LNCaP clone FGC (cell line): ENCODE measurements around the gene PRX.
"Not testable (repeated sequence)": the region's sequence is repeated elsewhere in the genome, so short reads cannot be mapped to it uniquely, and the experiment has no call there.

Experiments used
- DNase-seq: peaks from one replicate; pipeline ENCODE4 v3.0.0-alpha.2; 2011; ENCODE audit warnings: low read depth
- H3K4me3 ChIP-seq: 2 replicates; pipeline ENCODE4 v1.5.1; 2011; ENCODE audit warnings: mild to moderate bottlenecking, low read depth, low read length, control low read depth
- CTCF ChIP-seq: IDR thresholded peaks from 2 replicates; pipeline ENCODE4 v1.5.1; 2012; ENCODE audit warnings: mild to moderate bottlenecking; ENCODE audit not compliant: control insufficient read depth, insufficient read depth; ENCODE audit errors: extremely low read depth

The PRX gene

GRCh38 chr19:40413291-40413845 lies at the start of gene PRX:
Gene PRX (minus strand): TSS chr19:40413378. CDS start chr19:40407932, 5,446 bp downstream.
- no peak for DNase-seq
- no peak within 1 kb of the TSS for H3K4me3 ChIP-seq
- no peak for TF ChIP-seq CTCF

- TF ChIP-seq CTCF = no peak
- no peak overlapping the region for H3K4me3 ChIP-seq
- DNase-seq = peak; percentile 82
Observed at GRCh38 chr19:40461669-40462221, 48.6 kb upstream of the PRX start.

GRCh38 chr19:40460185-40460584 lies 47.0 kb upstream of the PRX start:
- no peak overlapping the region for H3K4me3 ChIP-seq
- TF ChIP-seq CTCF = no peak
- no peak for DNase-seq

GRCh38 chr19:40458597-40458974 lies 45.4 kb upstream of the PRX start:
- no peak overlapping the region for H3K4me3 ChIP-seq
- no peak for DNase-seq
- no peak for TF ChIP-seq CTCF

- TF ChIP-seq CTCF = no peak
- H3K4me3 ChIP-seq = no peak overlapping the region
- no peak for DNase-seq
Observed at GRCh38 chr19:40457953-40458596, 44.9 kb upstream of the PRX start.

GRCh38 chr19:40457048-40457447 lies 43.9 kb upstream of the PRX start:
- no peak for TF ChIP-seq CTCF
- no peak for DNase-seq
- H3K4me3 ChIP-seq = no peak overlapping the region

GRCh38 chr19:40453943-40454342 lies 40.8 kb upstream of the PRX start:
- DNase-seq = not testable (repeated sequence)

More at GRCh38 chr19:40453943-40454342, 40.8 kb upstream of the PRX start:
- H3K4me3 ChIP-seq = not testable (repeated sequence)
